HG02943 (cell line): ENCODE results near the gene C12orf50.
"Not testable (repeated sequence)": the region's sequence is repeated elsewhere in the genome, so short reads cannot be mapped to it uniquely, and the experiment has no call there.

ENCODE experiments used
- ATAC-seq: cut with Tn5 transposase; IDR thresholded peaks from one replicate; pipeline ENCODE4 v1.9.1; 2021; ENCODE audit warnings: mild to moderate bottlenecking, low read depth, moderate library complexity; ENCODE audit not compliant: unreplicated experiment

The C12orf50 gene

GRCh38 chr12:87995581-87996178 is 33.5 kb downstream of the C12orf50 start:
- no peak for ATAC-seq

- ATAC-seq: no peak
Observed at GRCh38 chr12:87991483-87991882, 37.7 kb downstream of the C12orf50 start.

- no peak for ATAC-seq
Observed at GRCh38 chr12:87988534-87988933, 40.7 kb downstream of the C12orf50 start.

- ATAC-seq: no peak
Observed at GRCh38 chr12:87985069-87985675, 44.0 kb downstream of the C12orf50 start.

GRCh38 chr12:87982208-87982607 is 47.0 kb downstream of the C12orf50 start:
- ATAC-seq: no peak

DNA sequence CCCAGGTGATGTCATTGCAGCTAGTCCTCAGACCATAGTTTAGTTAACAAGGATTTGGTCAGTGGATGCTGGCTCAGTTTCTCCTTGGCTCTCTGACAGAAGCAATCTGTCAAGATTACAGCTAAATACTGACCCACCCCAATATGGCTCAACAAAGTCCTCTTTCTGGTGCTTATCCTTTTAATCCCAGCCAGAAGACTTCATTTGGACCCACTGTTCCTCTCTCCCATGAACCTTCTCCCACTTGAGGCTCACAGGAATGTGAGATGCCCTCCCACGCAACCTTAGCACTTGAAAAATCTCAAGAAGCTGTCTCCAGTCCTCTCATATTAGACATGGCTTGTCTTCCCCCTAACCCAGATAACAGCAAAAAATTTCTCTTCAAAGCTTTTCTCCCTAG is 47.7 kb downstream of the C12orf50 start:
- no peak for ATAC-seq

- ATAC-seq: no peak
Observed at GRCh38 chr12:87975879-87976278, 53.3 kb downstream of the C12orf50 start.

GRCh38 chr12:87967871-87968270 is 61.3 kb downstream of the C12orf50 start:
- no peak for ATAC-seq

- ATAC-seq: no peak
Observed at GRCh38 chr12:87960566-87960965, 68.6 kb downstream of the C12orf50 start.

GRCh38 chr12:87954028-87954427 is 75.2 kb downstream of the C12orf50 start:
- not testable (repeated sequence) for ATAC-seq

DNA sequence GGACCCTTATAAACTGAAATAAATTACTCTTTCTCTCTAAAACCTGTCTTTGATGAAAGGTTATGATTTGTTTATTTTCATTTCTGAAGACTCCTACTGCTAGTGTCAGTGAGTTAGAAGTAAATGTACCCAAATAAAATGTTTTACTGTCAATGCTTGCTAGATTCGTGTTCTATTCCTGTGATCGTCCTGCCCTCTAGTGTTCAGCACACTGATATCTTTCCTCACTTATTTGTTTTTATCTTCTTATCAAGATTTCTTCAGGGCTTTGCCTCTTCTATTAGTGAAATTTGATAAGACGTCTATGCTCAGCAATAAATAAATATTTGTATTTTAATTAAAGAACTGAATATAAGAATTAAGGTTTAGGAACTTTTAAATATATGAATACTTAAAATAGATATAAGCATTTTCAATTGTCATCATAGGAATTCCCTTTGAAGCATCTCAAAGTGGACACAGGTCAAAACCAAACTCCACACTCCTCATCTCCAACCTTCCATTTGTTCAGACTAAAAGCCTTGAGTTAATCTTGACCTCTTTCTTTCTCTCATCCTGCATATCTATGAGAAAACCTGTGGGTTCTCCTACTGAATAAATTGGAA is 75.8 kb downstream of the C12orf50 start:
- no peak for ATAC-seq

GRCh38 chr12:87952850-87953249 is 76.4 kb downstream of the C12orf50 start:
- no peak for ATAC-seq

GRCh38 chr12:87952223-87952622 is 77.0 kb downstream of the C12orf50 start:
- no peak for ATAC-seq

- no peak for ATAC-seq
Observed at GRCh38 chr12:87943762-87944161, 85.4 kb downstream of the C12orf50 start.

DNA sequence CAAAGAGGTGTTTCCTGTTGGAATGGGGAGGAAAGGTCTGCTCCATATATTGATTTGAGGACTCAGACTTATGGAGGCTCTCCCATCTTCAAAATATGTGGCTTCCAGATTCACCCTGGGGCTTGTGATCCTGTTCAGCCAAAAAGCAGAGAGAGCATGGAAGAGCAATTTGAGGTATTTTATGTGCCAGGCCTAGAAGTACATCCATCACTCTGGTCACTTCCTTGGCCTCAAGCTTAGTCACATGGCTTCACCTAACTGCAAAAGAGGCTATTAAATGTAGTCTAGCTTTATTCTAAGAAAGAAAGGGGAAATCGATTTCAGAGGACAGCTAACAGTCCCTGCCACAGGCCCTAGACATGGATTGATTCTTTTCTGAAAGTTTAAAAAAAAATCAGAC is 86.2 kb downstream of the C12orf50 start:
- no peak for ATAC-seq

DNA sequence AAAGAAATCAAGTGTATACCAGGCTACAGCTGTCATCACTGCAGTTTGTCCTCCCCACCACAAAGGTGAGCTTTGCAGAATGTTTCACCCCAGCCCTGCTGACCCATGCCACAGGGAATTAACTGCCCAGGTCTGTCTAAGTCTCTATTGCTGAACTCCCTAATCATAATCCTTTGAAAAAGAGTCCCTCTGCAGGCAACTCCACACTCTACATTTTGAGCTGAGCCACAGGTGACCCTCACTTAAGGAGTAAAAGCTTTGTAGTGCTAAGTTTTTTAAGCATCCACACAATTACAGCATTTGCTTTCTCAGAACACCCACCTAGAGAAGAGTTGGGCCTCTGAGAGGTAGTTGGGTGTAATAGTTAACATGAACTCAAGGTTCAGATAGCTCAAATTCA is 90.0 kb downstream of the C12orf50 start:
- no peak for ATAC-seq

DNA sequence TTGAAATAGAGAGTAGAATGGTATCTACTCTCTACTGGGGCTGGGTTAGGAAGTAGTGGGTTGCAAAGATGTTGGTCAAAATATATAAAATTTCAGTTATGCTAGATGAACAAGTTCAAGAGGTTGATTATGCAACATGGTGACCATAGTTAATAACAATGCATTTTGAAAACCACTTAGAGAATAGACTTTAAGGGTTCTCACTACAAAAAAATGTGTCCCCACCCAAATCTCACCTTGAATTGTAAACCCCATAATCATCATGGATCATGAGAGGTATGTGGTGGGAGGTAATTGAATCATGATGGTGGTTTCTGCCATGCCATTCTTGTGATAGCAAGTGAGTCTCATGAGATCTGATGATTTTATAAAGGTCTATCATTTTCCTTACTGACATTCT is 94.0 kb downstream of the C12orf50 start:
- ATAC-seq: no peak

- no peak for ATAC-seq
Observed at GRCh38 chr12:87933991-87934390, 95.2 kb downstream of the C12orf50 start.

GRCh38 chr12:87931812-87932211 is 97.4 kb downstream of the C12orf50 start:
- no peak for ATAC-seq

GRCh38 chr12:87930627-87931026 is 98.6 kb downstream of the C12orf50 start:
- ATAC-seq: no peak
